T-helper 2 cell treated with Interferon-gamma antibody and Interleukin-4, amounts not matched to agents 100 ng/mL and 5 ng/mL, for 36 hours (primary cell): ENCODE results near the gene POU1F1. TPM values are rescaled to one million over a fixed set of nuclear protein-coding genes. Genes with fewer than 3 reads are reported as not detected.
"Not testable (repeated sequence)": the region's sequence is repeated elsewhere in the genome, so short reads cannot be mapped to it uniquely, and the experiment has no call there.

ENCODE experiments used
- intact Hi-C: fragments of 100-400 bp; cut with micrococcal nuclease; formaldehyde crosslinking; loops from one replicate; pipeline ENCODE4 v1.15.1; 2023
- total RNA-seq: library from RNA; stranded (reverse); gene quantifications from 2 replicates; pipeline ENCODE4 v1.2.3, GENCODE V29; 2022

The POU1F1 gene, protein sequence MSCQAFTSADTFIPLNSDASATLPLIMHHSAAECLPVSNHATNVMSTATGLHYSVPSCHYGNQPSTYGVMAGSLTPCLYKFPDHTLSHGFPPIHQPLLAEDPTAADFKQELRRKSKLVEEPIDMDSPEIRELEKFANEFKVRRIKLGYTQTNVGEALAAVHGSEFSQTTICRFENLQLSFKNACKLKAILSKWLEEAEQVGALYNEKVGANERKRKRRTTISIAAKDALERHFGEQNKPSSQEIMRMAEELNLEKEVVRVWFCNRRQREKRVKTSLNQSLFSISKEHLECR
- not detected in 2 replicates for total RNA-seq

DNA sequence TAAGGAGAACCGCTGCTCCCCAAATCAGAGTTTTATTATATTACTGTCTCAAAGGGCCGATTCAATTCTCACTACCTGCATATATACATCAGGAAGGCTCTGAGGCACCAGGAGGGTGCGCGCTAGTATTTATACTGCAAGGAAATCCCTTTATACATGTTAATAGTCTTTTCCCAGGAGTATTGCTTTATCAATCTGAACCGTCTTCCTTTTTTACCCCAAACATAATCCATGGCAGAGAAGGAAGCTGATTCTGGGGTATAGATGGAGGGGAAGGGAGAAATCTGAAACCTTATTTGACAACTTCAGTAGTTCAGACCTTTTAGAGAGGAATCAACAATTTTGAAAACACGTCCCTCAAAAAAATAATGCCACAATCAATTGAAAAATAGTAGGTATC lies at the start of gene POU1F1:
POU1F1 (minus strand) TSS at position 101 of the 400 bp plus-strand sequence. CDS start 122 bp downstream, outside the sequence.
- intact Hi-C loops, result loop anchor here (10.0 kb wide), 1 partner anchor 868 kb away; the partner anchor contains the start of gene C3orf38

DNA sequence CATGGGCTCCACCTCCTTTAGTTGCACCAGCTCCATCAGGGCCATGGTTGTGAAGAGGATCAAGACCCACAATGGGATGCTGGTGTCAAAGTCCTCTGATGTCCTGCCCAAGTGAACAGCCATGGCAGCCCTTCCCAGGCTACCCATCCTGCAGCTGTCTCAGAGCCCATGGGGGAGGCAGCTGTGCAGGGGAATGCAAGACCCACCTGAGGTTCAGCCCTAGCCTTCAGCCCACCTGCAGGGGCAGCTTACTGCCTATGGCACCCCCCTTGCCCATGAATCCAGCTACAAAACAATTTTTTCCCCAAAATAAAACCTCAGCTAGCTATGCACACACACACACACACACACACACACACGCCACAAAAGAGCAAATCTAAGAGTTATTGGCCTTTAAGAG lies 48.2 kb upstream of the POU1F1 start:
- intact Hi-C loops, result no loop called here

DNA sequence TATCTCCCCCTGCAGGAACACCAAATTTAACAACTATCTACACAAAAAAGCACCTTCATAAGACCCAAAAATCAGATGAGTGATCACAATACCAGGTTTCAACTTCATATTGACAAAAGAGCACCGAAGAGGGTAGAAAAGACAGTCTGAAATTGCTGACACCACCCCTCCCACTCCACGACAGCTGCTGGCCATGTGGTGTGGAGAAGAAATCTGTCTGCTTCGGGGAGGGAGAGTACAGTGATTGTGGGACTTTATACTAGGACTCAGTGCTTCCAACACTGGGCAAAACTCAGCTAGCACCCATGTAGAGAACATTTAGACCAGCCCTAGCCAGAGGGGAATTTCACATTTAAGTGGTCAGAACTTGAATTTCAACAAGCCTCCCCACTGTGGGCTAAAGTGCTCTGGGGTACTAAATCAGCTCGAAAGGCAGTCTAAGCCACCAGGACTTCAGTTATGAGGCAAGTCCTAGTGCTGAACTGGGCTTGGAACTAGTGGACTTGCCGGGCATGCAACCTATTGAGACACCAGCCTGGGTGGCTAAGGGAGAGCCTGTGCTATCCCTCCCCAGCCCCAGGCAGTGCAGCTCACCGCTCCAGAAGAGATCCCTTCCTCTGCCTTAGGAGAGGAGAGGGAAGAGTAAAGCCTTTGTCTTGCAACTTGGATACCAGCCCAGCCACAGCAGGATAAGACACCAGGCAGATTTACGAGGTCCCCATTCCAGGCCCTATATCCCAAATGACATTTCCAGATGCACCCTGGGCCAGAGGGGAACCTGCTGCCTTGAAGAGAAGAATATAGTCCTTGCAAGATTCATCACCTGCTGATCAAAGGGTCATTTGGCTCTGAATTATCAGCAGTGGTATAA lies 44.6 kb upstream of the POU1F1 start:
- intact Hi-C loops, result no loop called here

DNA sequence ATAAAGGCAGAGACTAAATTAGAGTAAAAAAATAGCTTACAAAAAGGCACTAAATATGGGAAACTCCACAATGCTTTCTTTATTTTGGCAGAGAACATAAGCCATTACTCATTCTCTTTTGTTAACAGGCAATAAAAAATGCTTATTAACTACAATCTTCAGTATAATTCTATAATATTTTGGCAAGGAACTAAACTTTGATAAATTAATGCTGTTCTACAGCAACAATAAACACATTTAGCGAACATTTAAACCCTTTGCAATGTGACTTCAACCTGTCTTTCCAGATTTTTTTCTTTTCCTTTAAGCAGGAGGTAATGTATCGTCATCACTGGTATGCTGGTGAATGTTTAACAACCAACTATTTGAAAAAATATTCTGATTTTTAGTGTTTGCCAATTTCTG lies 42.2 kb upstream of the POU1F1 start:
- intact Hi-C loops, result no loop called here

DNA sequence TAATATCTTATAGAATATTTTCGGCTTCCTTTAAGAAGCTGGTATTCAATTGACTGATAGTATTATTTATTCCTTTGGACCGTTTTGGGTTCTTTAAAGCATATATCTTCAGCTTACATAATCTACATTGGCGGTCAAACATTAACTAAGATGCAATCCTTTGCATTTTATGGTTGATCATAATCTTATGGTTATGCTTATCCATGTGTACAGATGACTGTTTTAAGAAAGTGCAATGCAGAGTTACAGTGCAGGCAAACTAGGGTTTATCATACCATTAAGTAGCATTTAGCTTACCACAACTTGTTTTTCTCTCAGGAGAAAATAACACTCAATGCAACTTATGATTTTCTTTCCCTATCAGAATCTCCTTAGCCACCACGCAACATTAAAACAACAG lies 41.4 kb upstream of the POU1F1 start:
- intact Hi-C loops, result no loop called here

DNA sequence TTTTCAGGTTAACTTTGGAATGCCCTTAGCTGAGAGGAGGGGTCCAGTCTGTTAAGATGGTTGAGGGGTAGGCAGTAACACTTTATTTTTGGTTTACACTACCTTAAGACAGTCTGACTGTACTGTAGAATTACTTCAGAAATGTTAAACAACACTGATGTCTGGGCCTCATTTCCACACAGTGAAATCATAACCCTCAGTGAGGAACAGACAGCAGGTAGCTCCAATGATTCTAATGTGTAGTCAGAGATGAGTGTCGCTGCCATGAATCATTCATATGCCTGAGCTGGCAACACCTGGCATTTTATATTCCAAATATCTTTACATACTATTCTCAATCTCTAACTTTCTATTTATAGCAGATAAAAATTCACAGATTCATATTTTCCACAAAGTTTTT lies 37.3 kb upstream of the POU1F1 start:
- intact Hi-C loops, result no loop called here

DNA sequence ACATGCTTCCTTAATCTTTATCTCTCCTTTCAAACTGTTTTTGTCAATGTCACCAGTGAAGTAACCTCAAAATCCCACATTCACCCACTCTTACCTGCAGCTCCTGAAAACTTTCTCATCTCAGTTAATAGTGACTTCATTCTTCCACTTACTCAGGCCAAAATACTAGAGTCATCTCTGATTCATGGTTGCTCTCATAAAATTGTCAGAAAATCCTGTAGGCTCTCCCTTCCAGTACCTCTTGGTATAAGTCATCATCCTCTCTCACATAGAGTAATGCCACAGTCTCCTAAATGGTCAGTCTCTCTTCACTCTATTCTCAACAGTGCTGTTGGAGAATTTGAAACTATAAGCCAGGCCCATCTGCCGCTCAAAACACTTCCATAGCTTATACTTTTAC lies 34.9 kb upstream of the POU1F1 start:
- intact Hi-C loops, result no loop called here

DNA sequence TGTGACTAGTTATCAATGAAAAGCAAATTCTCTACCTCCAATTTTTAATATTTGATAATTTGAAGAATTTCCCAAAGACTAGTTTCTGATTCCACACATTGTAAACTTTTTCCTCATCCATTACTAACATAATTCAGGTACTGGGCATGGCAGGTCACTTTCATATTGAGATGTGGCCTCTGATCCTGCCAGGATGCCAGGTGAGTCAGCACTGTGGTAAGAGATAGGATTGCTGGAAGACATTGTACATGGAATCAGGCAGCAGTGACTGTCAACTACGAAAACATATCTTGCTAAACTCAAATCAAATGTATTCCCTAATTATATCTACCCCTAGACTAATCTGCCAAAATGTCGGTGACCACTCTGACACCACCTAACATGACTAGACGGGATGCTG lies 33.2 kb upstream of the POU1F1 start:
- intact Hi-C loops, result no loop called here

DNA sequence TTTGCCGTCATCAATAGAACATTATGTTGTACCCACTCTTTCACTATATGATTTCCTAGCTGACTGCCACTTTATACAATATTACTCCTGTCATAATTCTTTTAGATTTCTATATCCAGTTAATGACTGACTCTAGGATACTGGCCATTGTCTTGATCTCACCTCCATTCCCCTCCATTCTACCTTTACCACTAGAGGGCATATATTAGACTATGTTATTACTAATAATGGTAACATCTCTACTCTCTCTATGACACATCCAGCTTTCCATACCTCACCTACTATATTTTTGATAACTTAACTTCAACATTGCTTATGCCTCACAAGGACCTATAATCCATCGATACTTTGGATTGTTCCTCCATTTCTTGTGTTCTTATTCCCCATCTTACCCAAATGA lies 31.4 kb upstream of the POU1F1 start:
- intact Hi-C loops, result no loop called here

DNA sequence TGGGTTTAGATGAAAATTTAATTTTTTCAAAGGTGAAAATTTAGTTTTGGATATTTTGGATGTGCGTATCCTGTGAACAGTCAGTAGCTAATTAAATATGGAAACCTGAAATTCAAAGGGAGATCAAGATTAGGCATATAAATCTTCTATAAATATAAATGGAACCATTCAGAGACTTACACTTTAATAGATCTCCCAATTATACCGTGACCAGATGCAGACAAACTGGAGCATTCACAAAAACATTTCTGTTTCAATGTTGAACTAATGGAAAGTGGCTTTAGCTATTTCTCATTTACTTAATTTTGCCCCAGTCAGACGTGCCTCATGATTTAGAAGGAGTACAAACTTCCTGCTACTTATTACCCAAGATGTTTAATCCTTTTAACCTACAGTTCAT lies 29.1 kb upstream of the POU1F1 start:
- intact Hi-C loops, result no loop called here

DNA sequence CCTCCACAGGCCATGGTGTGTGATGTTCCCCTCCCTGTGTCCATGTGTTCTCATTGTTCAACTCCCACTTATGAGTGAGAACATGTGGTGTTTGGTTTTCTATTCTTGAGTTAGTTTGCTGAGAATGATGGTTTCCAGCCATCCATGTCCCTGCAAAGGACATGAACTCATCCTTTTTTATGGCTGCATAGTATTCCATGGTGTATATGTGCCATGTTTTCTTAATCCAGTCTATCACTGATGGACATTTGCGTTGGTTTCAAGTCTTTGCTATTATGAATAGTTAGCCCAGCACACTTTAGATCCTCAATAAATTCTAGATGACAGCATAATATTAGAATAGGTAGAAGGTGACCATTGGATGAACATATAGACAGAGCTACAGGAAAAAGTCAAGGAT lies 28.6 kb upstream of the POU1F1 start:
- intact Hi-C loops, result not testable (repeated sequence)

DNA sequence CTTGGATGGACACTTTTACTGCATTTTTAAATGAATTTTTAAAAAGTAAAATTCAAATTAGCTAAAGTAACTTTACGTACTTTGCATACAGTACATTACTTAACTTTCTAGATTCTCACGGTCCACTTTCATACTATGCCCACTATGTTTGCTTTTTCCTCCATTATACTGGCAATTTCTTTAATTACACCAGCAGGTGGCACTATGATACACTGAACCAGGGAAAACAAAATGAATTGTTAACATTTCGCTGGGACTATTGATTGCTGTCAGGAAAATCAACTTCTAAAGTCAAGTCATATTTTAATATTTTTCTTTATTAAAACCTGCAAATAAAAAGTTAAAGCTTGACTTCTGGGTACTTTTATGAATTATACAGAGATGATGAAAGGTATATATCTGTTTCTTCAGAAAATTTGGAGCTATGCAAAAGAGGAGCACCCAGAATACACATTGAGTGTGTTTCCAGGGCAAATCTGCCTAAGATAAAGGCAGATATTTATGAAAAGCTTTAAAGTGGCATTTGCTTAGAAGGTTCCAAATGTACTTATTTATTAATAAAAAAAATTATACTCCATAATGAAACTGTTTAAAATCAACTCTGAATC lies 21.8 kb upstream of the POU1F1 start:
- intact Hi-C loops, result loop anchor here (1.0 to 5.0 kb wide), 3 partner anchors 206 to 884 kb away; no protein-coding TSS in a partner anchor

DNA sequence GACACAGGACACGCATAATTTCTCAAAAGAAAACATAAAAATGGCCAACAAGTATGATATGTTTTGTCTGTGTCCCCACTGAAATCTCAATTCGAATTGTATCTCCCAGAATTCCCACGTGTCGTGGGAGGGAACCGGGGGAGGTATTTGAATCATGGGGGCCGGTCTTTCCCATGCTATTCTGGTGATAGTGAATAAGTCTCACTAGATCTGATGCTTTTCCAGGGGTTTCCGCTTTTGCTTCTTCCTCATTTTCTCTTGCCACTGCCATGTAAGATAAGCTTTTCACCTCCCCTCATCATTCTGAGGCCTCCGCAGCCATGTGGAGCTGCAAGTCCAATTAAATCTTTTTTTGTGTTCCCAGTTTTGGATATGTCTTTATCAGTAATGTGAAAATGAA lies 12.1 kb upstream of the POU1F1 start:
- intact Hi-C loops, result no loop called here

DNA sequence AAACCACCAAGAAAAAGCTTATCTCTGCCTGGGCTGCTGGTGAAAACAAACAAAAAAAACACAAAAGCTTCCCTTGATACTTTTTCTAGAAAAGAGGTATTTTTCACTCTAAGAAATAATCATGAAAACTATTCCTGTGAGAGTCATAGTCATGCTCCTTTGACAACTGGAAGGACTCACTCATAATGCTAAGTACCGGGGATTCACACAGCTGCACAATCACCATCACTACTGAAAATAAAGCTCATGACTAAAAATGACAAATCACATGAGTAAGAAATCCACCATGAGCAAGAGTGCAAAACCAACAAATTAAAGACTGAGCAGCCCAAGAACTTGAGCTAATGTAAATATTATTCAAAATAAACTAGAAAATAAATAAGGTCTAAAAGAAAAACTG lies 10.6 kb upstream of the POU1F1 start:
- intact Hi-C loops, result no loop called here

DNA sequence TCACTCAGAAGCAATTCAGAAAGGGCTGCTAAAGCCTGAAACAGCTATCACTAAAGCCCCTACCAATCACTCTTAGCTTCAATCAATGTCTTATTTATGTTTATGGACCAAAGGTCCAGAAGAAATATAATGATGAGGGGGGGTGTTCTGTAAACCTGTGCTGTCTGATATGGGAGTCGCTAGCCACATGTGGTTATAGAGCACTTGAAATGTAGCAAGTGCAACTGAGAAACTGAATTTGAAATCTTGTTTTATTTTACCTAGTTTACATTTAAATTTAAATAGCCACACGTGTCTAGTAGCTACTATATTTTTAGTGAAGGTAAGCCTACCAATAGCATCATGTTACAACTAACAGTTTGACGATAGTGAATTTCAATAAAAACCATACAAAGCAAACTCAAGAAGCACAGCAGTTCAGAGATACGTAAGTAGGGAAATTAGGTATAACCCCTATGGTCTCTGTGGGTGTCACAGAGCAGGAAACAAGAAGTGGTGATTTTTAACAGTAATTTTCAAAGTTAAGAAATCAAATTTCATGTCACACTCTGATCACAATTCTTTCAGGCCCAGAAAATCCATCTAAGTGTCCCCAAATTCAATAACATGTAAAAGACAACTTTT lies 3.6 kb downstream of the POU1F1 start:
- intact Hi-C loops, result loop anchor here (10.0 kb wide), 1 partner anchor 872 kb away; the partner anchor contains the start of gene C3orf38

DNA sequence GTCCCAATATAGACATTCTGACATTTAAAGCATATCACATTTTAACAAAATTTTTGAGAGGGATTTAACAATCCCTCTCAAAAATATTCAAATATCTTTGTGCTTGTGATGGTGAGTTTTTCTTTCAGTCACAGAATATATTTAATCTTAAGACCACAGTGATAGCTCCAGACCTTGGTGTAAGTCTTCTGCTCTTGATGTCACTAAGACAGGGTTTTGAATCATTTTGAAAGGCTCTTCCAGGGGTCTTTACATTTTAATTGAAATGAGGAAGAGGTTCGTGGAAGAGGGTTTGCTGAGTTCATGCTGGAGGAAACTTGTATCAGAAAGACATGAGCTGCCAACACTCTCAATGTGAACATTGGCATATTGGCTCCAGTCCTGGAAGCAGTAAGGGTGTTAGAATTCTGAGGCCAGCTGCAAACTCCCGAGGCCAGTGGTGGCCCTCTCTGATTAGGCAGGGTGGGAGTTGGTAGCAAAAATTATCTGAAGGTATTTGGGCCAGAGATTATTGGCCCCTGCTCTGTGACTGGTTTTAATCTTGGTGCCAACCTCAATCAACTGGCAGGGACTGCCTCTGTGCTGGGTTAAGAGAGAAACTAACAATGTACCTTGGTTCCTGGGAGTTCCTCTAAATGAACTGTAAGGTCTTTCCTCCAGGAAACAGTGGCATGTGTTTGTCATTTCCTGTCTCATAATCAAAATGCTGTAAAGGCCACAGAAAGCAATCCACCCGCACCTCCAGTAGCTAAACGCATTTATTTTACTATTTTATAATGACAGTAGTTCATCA lies 5.3 kb downstream of the POU1F1 start:
- intact Hi-C loops, result loop anchor here (1.0 to 10.0 kb wide), 2 partner anchors 44 to 874 kb away; partner anchors contain the start of genes C3orf38 and CHMP2B

DNA sequence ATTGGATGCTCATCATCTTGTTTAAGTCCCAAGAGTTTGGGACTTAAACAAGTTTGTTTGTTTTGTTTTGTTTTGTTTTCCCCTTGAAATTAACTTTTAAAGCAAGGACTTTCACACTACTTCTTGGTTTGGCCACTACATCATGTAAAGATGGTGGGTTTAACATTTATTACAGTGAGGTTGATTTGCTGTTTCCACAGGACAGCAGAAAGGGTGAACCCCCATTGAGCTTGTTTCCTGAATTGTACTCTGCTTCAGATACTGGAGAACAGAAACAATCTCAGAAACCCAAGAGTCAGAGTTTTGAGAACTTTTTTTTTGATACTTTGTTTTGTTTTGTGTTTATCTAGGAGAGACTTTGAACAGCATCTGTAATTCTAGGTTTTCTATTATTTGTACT lies 6.7 kb downstream of the POU1F1 start:
- intact Hi-C loops, result loop anchor here (10.0 kb wide), 2 partner anchors 735 to 875 kb away; partner anchors contain the start of gene C3orf38

DNA sequence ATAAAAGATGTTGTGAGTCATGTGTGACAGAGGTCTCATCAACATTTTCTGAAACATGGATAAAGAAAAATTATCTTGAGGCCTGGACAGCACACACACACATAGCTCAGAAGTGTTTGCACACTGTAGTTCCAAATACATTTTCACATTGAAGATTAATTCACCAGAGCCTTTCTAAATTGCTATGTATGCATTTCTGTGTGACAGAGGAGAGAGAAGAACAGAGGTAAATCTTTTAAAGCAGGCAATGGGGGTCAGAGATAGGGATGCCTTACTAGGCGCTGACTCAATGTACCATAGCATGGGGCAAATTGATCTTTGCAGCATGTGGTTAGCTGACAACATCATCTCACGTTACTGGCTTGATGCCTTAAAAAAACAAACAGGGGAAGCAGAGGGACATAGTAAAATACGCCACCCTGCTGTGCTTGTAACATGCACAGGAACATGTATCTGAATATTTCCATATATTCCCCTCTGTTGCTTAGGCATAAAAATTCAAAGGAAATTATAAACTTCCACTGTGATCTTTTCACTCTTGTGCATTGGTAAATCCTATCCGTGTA lies 7.7 kb downstream of the POU1F1 start:
- intact Hi-C loops, result loop anchor here (10.0 kb wide), 1 partner anchor 736 kb away; no protein-coding TSS in a partner anchor

DNA sequence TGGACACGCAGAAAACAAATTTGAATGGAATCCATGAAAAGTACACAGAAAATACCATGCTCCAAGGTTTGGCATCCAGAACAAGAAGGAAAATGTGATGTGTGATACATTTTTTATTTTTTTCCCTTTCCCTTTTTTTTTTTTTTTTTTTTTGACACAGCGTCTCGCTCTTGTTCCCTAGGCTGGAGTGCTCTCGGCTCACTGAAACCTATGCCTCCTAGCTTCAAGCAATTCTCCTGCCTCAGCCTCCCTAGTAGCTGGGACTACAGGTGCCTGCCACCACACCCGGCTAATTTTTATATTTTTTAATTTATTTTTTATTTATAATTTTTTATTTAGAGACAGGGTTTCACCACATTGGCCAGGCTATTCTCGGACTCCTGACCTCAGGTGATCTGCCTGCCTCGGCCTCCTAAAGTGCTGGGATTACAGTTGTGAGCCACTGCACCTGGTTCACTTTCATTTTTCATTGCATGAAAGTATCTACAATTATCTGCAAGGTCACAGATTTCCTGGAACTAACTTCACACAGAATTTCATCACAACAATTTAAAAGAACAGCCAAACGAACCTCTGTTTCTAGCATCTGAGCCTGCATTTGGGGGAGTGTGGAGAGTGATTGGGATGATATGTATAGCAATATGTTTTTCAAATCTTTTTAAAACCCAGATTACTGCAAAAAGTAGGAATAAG lies 8.3 kb downstream of the POU1F1 start:
- intact Hi-C loops, result loop anchor here (10.0 kb wide), 1 partner anchor 737 kb away; no protein-coding TSS in a partner anchor
